IMR-90 (cell line): Measurements from ENCODE around the gene IKBIP.

ENCODE experiments used
- BHLHE40 ChIP-seq: fragments of 150-350 bp; IDR thresholded peaks from 2 replicates; pipeline ENCODE4 v1.6.1; 2016; ENCODE audit warnings: mild to moderate bottlenecking, low read depth, low read length
- CEBPB ChIP-seq: IDR thresholded peaks from 2 replicates; pipeline ENCODE4 v1.6.1; 2012; ENCODE audit warnings: low read depth, low read length, improper control_type of control experiment
- CHD1 ChIP-seq: IDR thresholded peaks from 2 replicates; pipeline ENCODE4 v1.6.1; 2012; ENCODE audit warnings: low read depth, low read length, improper control_type of control experiment
- CTCF ChIP-seq: conservative IDR thresholded peaks from 2 replicates; pipeline ENCODE4 v1.5.1; 2012; ENCODE audit warnings: mild to moderate bottlenecking, low read depth, low read length, improper control_type of control experiment
- FOS ChIP-seq: fragments of 150-350 bp; IDR thresholded peaks from 2 replicates; pipeline ENCODE4 v1.6.1; 2016; ENCODE audit warnings: low read depth, low read length
- POLR2A ChIP-seq: IDR thresholded peaks from 2 replicates; pipeline ENCODE4 v1.6.1; 2012; ENCODE audit warnings: mild to moderate bottlenecking, low read depth, low read length
- RAD21 ChIP-seq: IDR thresholded peaks from 2 replicates; pipeline ENCODE4 v1.6.1; 2012; ENCODE audit warnings: low read length, improper control_type of control experiment
- RCOR1 ChIP-seq: IDR thresholded peaks from 2 replicates; pipeline ENCODE4 v1.6.1; 2012; ENCODE audit warnings: mild to moderate bottlenecking, low read length, improper control_type of control experiment; ENCODE audit not compliant: insufficient replicate concordance
- RFX5 ChIP-seq: IDR thresholded peaks from 2 replicates; pipeline ENCODE4 v1.8.0; 2012; ENCODE audit warnings: low read depth, mild to moderate bottlenecking, low read length, moderate library complexity

- TF ChIP-seq RCOR1 (no peak), CTCF (no peak), POLR2A (no peak), RAD21 (no peak), FOS (no peak), CHD1 (no peak), CEBPB (no peak), RFX5 (no peak), BHLHE40 (no peak)
Observed at GRCh38 chr12:98575013-98575412, 69.6 kb downstream of the IKBIP start.
